Left renal pelvis (tissue), 4 donors: ENCODE results near the gene PDPR. TPM values are rescaled to one million over a fixed set of nuclear protein-coding genes. Genes with fewer than 3 reads are reported as not detected.
"Not testable (repeated sequence)": the region's sequence is repeated elsewhere in the genome, so short reads cannot be mapped to it uniquely, and the experiment has no call there.

Source experiments
- DNase-seq, 4 donors: peaks; one replicate each; pipeline ENCODE4 v3.0.0-alpha.2; 2013; ENCODE audit warnings: low read depth in 4 of 4, low spot score in 3 of 4
- polyA plus RNA-seq, 4 donors: library from polyadenylated mRNA; unstranded; fragments of 120-200 nt; gene quantifications; one replicate each; pipeline ENCODE4 v1.2.1, GENCODE V29; 2013; ENCODE audit not compliant: insufficient read length in 4 of 4

PDPR gene
- 10 to 100 TPM; 29.4 to 44.1 (median 34.9) TPM for polyA plus RNA-seq

- DNase-seq: peak; percentile 61 to 75 (median 68)
Observed at GRCh38 chr16:70113982-70114826, at the start of gene PDPR. TSS of gene PDPR (plus strand) at chr16:70114332. CDS start at chr16:70120493, 6,161 bp downstream.

GRCh38 chr16:70064841-70065370 lies 49.2 kb upstream of the PDPR start:
- DNase-seq: peak in 2 of 4 donors; percentile 3 to 5

GRCh38 chr16:70065376-70065745 lies 48.8 kb upstream of the PDPR start:
- not testable (repeated sequence) for DNase-seq

GRCh38 chr16:70065746-70066658 lies 48.1 kb upstream of the PDPR start:
- DNase-seq: peak; percentile 52 to 77 (median 66)

- not testable (repeated sequence) for DNase-seq
Observed at GRCh38 chr16:70066751-70067150, 47.4 kb upstream of the PDPR start.

GRCh38 chr16:70079081-70079480 lies 35.1 kb upstream of the PDPR start:
- DNase-seq: not testable (repeated sequence)

GRCh38 chr16:70081219-70081618 lies 32.9 kb upstream of the PDPR start:
- not testable (repeated sequence) for DNase-seq

- not testable (repeated sequence) for DNase-seq
Observed at GRCh38 chr16:70083931-70084330, 30.2 kb upstream of the PDPR start.

- not testable (repeated sequence) for DNase-seq
Observed at GRCh38 chr16:70088160-70088559, 26.0 kb upstream of the PDPR start.

- DNase-seq: not testable (repeated sequence)
Observed at GRCh38 chr16:70088877-70089276, 25.3 kb upstream of the PDPR start.

GRCh38 chr16:70089289-70089688 lies 24.8 kb upstream of the PDPR start:
- not testable (repeated sequence) for DNase-seq

- not testable (repeated sequence) for DNase-seq
Observed at GRCh38 chr16:70091104-70091503, 23.0 kb upstream of the PDPR start.

GRCh38 chr16:70094096-70094495 lies 20.0 kb upstream of the PDPR start:
- DNase-seq: not testable (repeated sequence)

GRCh38 chr16:70109583-70110279 lies 4.4 kb upstream of the PDPR start:
- not testable (repeated sequence) for DNase-seq

GRCh38 chr16:70112162-70112561 lies 2.0 kb upstream of the PDPR start:
- DNase-seq: not testable (repeated sequence)

GRCh38 chr16:70113599-70113981 lies 542 bp upstream of the PDPR start:
- DNase-seq: not testable (repeated sequence)

- DNase-seq: not testable (repeated sequence)
Observed at GRCh38 chr16:70118354-70118753, 4.2 kb downstream of the PDPR start.

- not testable (repeated sequence) for DNase-seq
Observed at GRCh38 chr16:70118776-70119175, 4.6 kb downstream of the PDPR start.

- not testable (repeated sequence) for DNase-seq
Observed at GRCh38 chr16:70120398-70120797, 6.3 kb downstream of the PDPR start.

GRCh38 chr16:70123822-70124221 lies 9.7 kb downstream of the PDPR start:
- DNase-seq: not testable (repeated sequence)
